Measurements from ENCODE around the gene SLC52A1. TPM values are rescaled to one million over a fixed set of nuclear protein-coding genes. Genes with fewer than 3 reads are reported as not detected.

Gene SLC52A1
- total RNA-seq, 4 donors from 2014 or later, result not detected

GRCh38 chr17:4994081-4994595 is 41.1 kb downstream of the SLC52A1 start:
- intact Hi-C loops (cut with DNase I), result no loop called here

GRCh38 chr17:4987767-4988567 is 47.3 kb downstream of the SLC52A1 start:
- DNase-seq (ENCODE audit: extremely low spot score), result no peak
- no peaks in the 10 kb centered on the region for H3K9me3 ChIP-seq
- intact Hi-C loops (cut with DNase I), result loop anchor here (5.0 kb wide), 2 partner anchors 51 to 81 kb away; no protein-coding TSS in a partner anchor
- TF ChIP-seq POLR2A (IDR thresholded peaks at IDR 0.05; ENCODE audit: low read depth) (no peak), POLR2AphosphoS5 (IDR thresholded peaks at IDR 0.05) (no peak), CTCF (IDR thresholded peaks at IDR 0.05) (no peak), EP300 (IDR thresholded peaks at IDR 0.05) (no peak)
- H3K27me3 ChIP-seq, result no peaks in the 10 kb centered on the region
- H3K36me3 ChIP-seq, result peaks cover 0 to 31% (median 22%) of the 10 kb centered on the region in 4 donors
- WGBS, result 1% methylated on average over 28 of the region's 30 CpGs
- peak overlapping the region; percentile 90 to 98 (median 92) for H3K27ac ChIP-seq (replicated peaks in 1 of 4)
- peak overlapping the region; percentile 80 to 96 (median 84) for H3K4me3 ChIP-seq
- H3K4me1 ChIP-seq, result peaks cover 22 to 34% (median 32%) of the 10 kb centered on the region in 4 donors

More at GRCh38 chr17:4994081-4994595, 41.1 kb downstream of the SLC52A1 start:
- WGBS, result 89% methylated on average over 6 of the region's 6 CpGs
- Histone ChIP-seq H3K9me3 (no peaks in the 10 kb centered on the region), H3K4me3 (no peak overlapping the region), H3K27me3 (no peaks in the 10 kb centered on the region), H3K27ac (replicated peaks in 1 of 4) (no peak overlapping the region), H3K36me3 (no peaks in the 10 kb centered on the region), H3K4me1 (peaks cover 12 to 22% (median 18%) of the 10 kb centered on the region in 4 donors)
- no peak for TF ChIP-seq CTCF (IDR thresholded peaks at IDR 0.05)
- TF ChIP-seq POLR2A (IDR thresholded peaks at IDR 0.05; ENCODE audit: low read depth), result no peak
- no peak for TF ChIP-seq EP300 (IDR thresholded peaks at IDR 0.05)
- no peak for TF ChIP-seq POLR2AphosphoS5 (IDR thresholded peaks at IDR 0.05)
- no peak for DNase-seq (ENCODE audit: extremely low spot score)

GRCh38 chr17:4986951-4987766 is 48.1 kb downstream of the SLC52A1 start, which contains the start of gene CAMTA2:
CAMTA2 (minus strand) TSS chr17:4987675; CDS start chr17:4986222, 1,453 bp downstream.
- Histone ChIP-seq H3K36me3 (peaks cover 0 to 39% (median 31%) of the 10 kb centered on the region in 4 donors), H3K27ac (replicated peaks in 1 of 4) (peak within 1 kb of the TSS; percentile 90 to 98 (median 92)), H3K27me3 (no peaks in the 10 kb centered on the region), H3K9me3 (no peaks in the 10 kb centered on the region), H3K4me1 (peaks cover 22 to 34% (median 32%) of the 10 kb centered on the region in 4 donors), H3K4me3 (peak within 1 kb of the TSS; percentile 80 to 96 (median 84))
- intact Hi-C loops (cut with DNase I), result loop anchor here (5.0 kb wide), 2 partner anchors 50 to 80 kb away; no protein-coding TSS in a partner anchor
- DNase-seq (ENCODE audit: extremely low spot score), result peak; percentile 97
- peak; percentile 80 for TF ChIP-seq POLR2A (IDR thresholded peaks at IDR 0.05; ENCODE audit: low read depth)
- TF ChIP-seq POLR2AphosphoS5 (IDR thresholded peaks at IDR 0.05), result peak; percentile 83 to 90
- TF ChIP-seq EP300 (IDR thresholded peaks at IDR 0.05), result no peak
- TF ChIP-seq CTCF (IDR thresholded peaks at IDR 0.05), result peak; percentile 78 to 88 (median 83)
- 0% methylated on average over 26 of the region's 78 CpGs for WGBS

- DNase-seq (ENCODE audit: extremely low spot score), result no peak
- Histone ChIP-seq H3K36me3 (peaks cover 3 to 46% (median 37%) of the 10 kb centered on the region in 4 donors), H3K27me3 (no peaks in the 10 kb centered on the region), H3K4me1 (peaks cover 22 to 35% (median 32%) of the 10 kb centered on the region in 4 donors), H3K27ac (replicated peaks in 1 of 4) (peak overlapping the region; percentile 90 to 98 (median 92)), H3K4me3 (peak overlapping the region; percentile 80 to 96 (median 84)), H3K9me3 (no peaks in the 10 kb centered on the region)
- 45% methylated on average over 5 of the region's 5 CpGs for WGBS
- intact Hi-C loops (cut with DNase I), result loop anchor here (5.0 kb wide), 2 partner anchors 49 to 79 kb away; no protein-coding TSS in a partner anchor
- no peak for TF ChIP-seq EP300 (IDR thresholded peaks at IDR 0.05)
- TF ChIP-seq POLR2A (IDR thresholded peaks at IDR 0.05; ENCODE audit: low read depth), result no peak
- TF ChIP-seq CTCF (IDR thresholded peaks at IDR 0.05), result no peak
- no peak for TF ChIP-seq POLR2AphosphoS5 (IDR thresholded peaks at IDR 0.05)
These were observed 48.8 kb downstream of the SLC52A1 start for GRCh38 chr17:4986403-4986802.

Data from esophagus muscularis mucosa (tissue), 4 donors.